Transverse colon (tissue), 3 donors: ENCODE results near the gene ARHGEF40.

Source experiments
- EP300 ChIP-seq: sonication (generic); formaldehyde crosslinking; IDR thresholded peaks from one replicate; pipeline ENCODE4 v1.6.1; 2017; ENCODE audit warnings: antibody characterized with exemption, low read depth
- TF ChIP-seq, protein P1 (sequence below), 5 experiments: fragments of 200-600 bp in 3 of 5; fragments of 450-650 bp in 2 of 5; sonication (generic) in 3 of 5; IDR thresholded peaks; 1 replicate in 2 of 5; 2 replicates in 3 of 5; pipeline ENCODE4 v1.5.1; 2016 to 2017; ENCODE audit warnings: antibody characterized with exemption in 5 of 5, inconsistent platforms in 3 of 5, mild to moderate bottlenecking in 2 of 5, moderate library complexity in 1 of 5

DNA sequence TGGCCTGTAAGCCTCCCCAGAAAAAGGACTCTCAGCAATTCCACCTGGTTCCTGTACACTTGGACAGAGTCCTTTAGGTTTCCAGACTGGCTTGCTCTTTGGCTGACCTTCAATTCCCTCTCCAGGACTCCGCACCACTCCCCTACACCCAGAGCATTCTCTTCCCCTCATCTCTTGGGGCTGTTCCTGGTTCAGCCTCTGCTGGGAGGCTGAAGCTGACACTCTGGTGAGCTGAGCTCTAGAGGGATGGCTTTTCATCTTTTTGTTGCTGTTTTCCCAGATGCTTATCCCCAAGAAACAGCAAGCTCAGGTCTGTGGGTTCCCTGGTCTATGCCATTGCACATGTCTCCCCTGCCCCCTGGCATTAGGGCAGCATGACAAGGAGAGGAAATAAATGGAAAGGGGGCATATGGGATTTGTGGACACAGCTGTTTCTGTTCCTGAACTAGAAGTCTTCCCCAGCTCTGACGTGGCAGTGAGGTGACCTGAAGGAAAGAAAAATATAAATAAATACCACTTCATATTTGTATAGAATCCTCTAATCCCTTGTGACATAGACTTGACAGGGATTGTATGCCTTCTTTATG lies 26.6 kb upstream of the ARHGEF40 start:
- no peak for TF ChIP-seq EP300
- TF ChIP-seq, protein P1, sequence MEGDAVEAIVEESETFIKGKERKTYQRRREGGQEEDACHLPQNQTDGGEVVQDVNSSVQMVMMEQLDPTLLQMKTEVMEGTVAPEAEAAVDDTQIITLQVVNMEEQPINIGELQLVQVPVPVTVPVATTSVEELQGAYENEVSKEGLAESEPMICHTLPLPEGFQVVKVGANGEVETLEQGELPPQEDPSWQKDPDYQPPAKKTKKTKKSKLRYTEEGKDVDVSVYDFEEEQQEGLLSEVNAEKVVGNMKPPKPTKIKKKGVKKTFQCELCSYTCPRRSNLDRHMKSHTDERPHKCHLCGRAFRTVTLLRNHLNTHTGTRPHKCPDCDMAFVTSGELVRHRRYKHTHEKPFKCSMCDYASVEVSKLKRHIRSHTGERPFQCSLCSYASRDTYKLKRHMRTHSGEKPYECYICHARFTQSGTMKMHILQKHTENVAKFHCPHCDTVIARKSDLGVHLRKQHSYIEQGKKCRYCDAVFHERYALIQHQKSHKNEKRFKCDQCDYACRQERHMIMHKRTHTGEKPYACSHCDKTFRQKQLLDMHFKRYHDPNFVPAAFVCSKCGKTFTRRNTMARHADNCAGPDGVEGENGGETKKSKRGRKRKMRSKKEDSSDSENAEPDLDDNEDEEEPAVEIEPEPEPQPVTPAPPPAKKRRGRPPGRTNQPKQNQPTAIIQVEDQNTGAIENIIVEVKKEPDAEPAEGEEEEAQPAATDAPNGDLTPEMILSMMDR (IDR thresholded peaks at IDR 0.05): no peak
